PC-9 (cell line): ENCODE results near the gene TNFAIP3. TPM values are rescaled to one million over a fixed set of nuclear protein-coding genes. Genes with fewer than 3 reads are reported as not detected.

Source experiments
- BruUV-seq: library from RNA; stranded (reverse); fragments of 400-500 nt; replicated peaks from 2 replicates; lab custom pipeline; 2021; lab: Mats Ljungman, UMichigan
- CTCF ChIA-PET: fragments of 300-600 bp; sonication (Branson Sonifier 250); formaldehyde crosslinking; loops from one replicate; lab custom pipeline; 2022; ENCODE audit warnings: antibody characterized with exemption; lab: Charles Lee
- POLR2A ChIA-PET: fragments of 300-600 bp; sonication (Branson Sonifier 250); formaldehyde crosslinking; loops from one replicate; lab custom pipeline; 2022; ENCODE audit warnings: antibody characterized with exemption; ENCODE audit not compliant: unreplicated experiment; lab: Charles Lee
- DNase-seq, 2 experiments: peaks; one replicate each; pipeline versions ENCODE4 v3.0.0 to v3.0.0-alpha.2; 2015 to 2022; ENCODE audit warnings: mixed read lengths in 1 of 2
- H2AFZ ChIP-seq: fragments of 200-600 bp; sonication (generic); 2 replicates; pipeline ENCODE4 v1.8.1; 2017; ENCODE audit warnings: antibody characterized with exemption
- H3F3A ChIP-seq: fragments of 200-600 bp; sonication (generic); 2 replicates; pipeline ENCODE4 v1.8.1; 2017; ENCODE audit warnings: antibody characterized with exemption, mild to moderate bottlenecking, low read depth; ENCODE audit not compliant: insufficient read depth
- H3K27ac ChIP-seq: fragments of 200-600 bp; sonication (generic); 2 replicates; pipeline ENCODE4 v1.6.1; 2016; ENCODE audit warnings: mixed run types
- H3K27me3 ChIP-seq: fragments of 200-600 bp; sonication (generic); 2 replicates; pipeline ENCODE4 v1.6.1; 2016; ENCODE audit warnings: low read depth, mixed run types; ENCODE audit not compliant: insufficient read depth
- H3K36me3 ChIP-seq: fragments of 200-600 bp; sonication (generic); 2 replicates; pipeline ENCODE4 v1.6.1; 2016; ENCODE audit warnings: low read depth, mixed run types
- H3K4me1 ChIP-seq: fragments of 200-600 bp; sonication (generic); replicated peaks from 2 replicates; pipeline ENCODE4 v1.6.1; 2016; ENCODE audit warnings: mixed run types; ENCODE audit not compliant: insufficient read depth
- H3K4me2 ChIP-seq: fragments of 200-600 bp; sonication (generic); 2 replicates; pipeline ENCODE4 v1.6.1; 2017; ENCODE audit warnings: mixed run types
- H3K4me3 ChIP-seq: fragments of 200-600 bp; sonication (generic); 2 replicates; pipeline ENCODE4 v1.6.1; 2016; ENCODE audit warnings: mixed run types
- H3K79me2 ChIP-seq: fragments of 200-600 bp; sonication (generic); 2 replicates; pipeline ENCODE4 v1.6.1; 2017; ENCODE audit warnings: low read depth, mixed run types
- H3K9me2 ChIP-seq: fragments of 200-600 bp; sonication (generic); 2 replicates; pipeline ENCODE4 v1.8.1; 2017; ENCODE audit warnings: mild to moderate bottlenecking; ENCODE audit not compliant: insufficient read depth
- H3K9me3 ChIP-seq: fragments of 200-600 bp; sonication (generic); 2 replicates; pipeline ENCODE4 v1.8.1; 2016; ENCODE audit warnings: low read depth; ENCODE audit not compliant: insufficient read depth
- H4K20me1 ChIP-seq: fragments of 200-600 bp; sonication (generic); 2 replicates; pipeline ENCODE4 v1.8.1; 2017; ENCODE audit not compliant: insufficient read depth
- EZH2 ChIP-seq: fragments of 200-600 bp; sonication (generic); IDR thresholded peaks from 2 replicates; pipeline ENCODE4 v1.8.0; 2017; ENCODE audit warnings: antibody characterized with exemption, low read depth
- intact Hi-C: fragments of 100-400 bp; cut with micrococcal nuclease; formaldehyde crosslinking; loops from one replicate; pipeline ENCODE4 v1.10.0; 2022; ENCODE audit not compliant: unreplicated experiment
- total RNA-seq: library from RNA; stranded (reverse); gene quantifications from 2 replicates; pipeline ENCODE4 v1.2.3, GENCODE V29; 2021
- TF ChIP-seq, protein P1 (sequence below): fragments of 200-600 bp; sonication (generic); conservative IDR thresholded peaks from 2 replicates; pipeline ENCODE4 v1.6.1; 2017; ENCODE audit warnings: mixed run types, antibody characterized with exemption, mild to moderate bottlenecking, moderate library complexity

Gene TNFAIP3
- total RNA-seq, 1 experiment from 2014 or later = 7.8 TPM

GRCh38 chr6:137856138-137856898 lies 10.7 kb upstream of the TNFAIP3 start:
- ChIA-PET POLR2A (no interaction called here), CTCF (no interaction called here)
- Histone ChIP-seq H3K27me3 (no peaks in the 10 kb centered on the region), H3K4me1 (peaks cover 40% of the 10 kb centered on the region), H3K27ac (no peak overlapping the region), H3K79me2 (no peaks in the 10 kb centered on the region), H3K9me3 (peaks cover 17% of the 10 kb centered on the region; the same call in 1 of the 2 replicates), H3F3A (peaks cover 29% of the 10 kb centered on the region; the same call in 1 of the 2 replicates), H3K4me3 (no peak overlapping the region), H3K4me2 (no peak overlapping the region), H2AFZ (no peak overlapping the region), H4K20me1 (no peaks in the 10 kb centered on the region), H3K36me3 (no peaks in the 10 kb centered on the region), H3K9me2 (no peaks in the 10 kb centered on the region; the same call in 1 of the 2 replicates)
- intact Hi-C loops = no loop called here
- BruUV-seq = no TSS peak
- DNase-seq = no peak
- no peak for TF ChIP-seq EZH2
- TF ChIP-seq, protein P1, sequence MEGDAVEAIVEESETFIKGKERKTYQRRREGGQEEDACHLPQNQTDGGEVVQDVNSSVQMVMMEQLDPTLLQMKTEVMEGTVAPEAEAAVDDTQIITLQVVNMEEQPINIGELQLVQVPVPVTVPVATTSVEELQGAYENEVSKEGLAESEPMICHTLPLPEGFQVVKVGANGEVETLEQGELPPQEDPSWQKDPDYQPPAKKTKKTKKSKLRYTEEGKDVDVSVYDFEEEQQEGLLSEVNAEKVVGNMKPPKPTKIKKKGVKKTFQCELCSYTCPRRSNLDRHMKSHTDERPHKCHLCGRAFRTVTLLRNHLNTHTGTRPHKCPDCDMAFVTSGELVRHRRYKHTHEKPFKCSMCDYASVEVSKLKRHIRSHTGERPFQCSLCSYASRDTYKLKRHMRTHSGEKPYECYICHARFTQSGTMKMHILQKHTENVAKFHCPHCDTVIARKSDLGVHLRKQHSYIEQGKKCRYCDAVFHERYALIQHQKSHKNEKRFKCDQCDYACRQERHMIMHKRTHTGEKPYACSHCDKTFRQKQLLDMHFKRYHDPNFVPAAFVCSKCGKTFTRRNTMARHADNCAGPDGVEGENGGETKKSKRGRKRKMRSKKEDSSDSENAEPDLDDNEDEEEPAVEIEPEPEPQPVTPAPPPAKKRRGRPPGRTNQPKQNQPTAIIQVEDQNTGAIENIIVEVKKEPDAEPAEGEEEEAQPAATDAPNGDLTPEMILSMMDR = no peak

DNA sequence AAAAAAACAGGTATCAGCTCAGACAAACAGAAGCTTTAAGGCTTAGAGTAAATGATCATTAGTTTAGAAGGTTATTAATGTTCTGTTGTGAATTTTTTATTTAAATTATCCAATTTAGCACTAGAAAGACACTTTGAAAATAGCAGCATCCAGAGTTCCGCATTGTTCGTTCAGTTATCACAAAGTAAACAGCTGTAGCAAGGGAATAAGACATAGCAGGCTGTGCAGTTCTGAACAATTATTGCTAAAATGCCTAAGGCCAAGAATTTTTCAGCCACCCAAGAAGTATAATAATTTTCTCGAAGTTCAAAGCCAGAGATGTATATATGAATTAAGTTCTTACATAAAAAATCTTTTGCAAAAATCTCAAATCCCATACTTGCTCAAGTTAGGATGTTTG lies 8.0 kb upstream of the TNFAIP3 start:
- TF ChIP-seq, protein P1 = no peak
- no peak for TF ChIP-seq EZH2
- no peak for DNase-seq
- H3K27me3 ChIP-seq = no peaks in the 10 kb centered on the region
- peaks cover 13% of the 10 kb centered on the region for H3K4me1 ChIP-seq
- peaks cover 5% of the 10 kb centered on the region; the same call in 1 of the 2 replicates for H3F3A ChIP-seq
- H3K4me2 ChIP-seq = no peak overlapping the region
- no TSS peak for BruUV-seq
- H3K9me2 ChIP-seq = no peaks in the 10 kb centered on the region; the same call in 1 of the 2 replicates
- no peak overlapping the region for H3K27ac ChIP-seq
- CTCF ChIA-PET = no interaction called here
- H3K36me3 ChIP-seq = no peaks in the 10 kb centered on the region
- POLR2A ChIA-PET = no interaction called here
- H3K4me3 ChIP-seq = no peak overlapping the region
- intact Hi-C loops = no loop called here
- H4K20me1 ChIP-seq = no peaks in the 10 kb centered on the region
- H3K79me2 ChIP-seq = no peaks in the 10 kb centered on the region
- H3K9me3 ChIP-seq = peaks cover 17% of the 10 kb centered on the region; the same call in 1 of the 2 replicates
- no peak overlapping the region for H2AFZ ChIP-seq

DNA sequence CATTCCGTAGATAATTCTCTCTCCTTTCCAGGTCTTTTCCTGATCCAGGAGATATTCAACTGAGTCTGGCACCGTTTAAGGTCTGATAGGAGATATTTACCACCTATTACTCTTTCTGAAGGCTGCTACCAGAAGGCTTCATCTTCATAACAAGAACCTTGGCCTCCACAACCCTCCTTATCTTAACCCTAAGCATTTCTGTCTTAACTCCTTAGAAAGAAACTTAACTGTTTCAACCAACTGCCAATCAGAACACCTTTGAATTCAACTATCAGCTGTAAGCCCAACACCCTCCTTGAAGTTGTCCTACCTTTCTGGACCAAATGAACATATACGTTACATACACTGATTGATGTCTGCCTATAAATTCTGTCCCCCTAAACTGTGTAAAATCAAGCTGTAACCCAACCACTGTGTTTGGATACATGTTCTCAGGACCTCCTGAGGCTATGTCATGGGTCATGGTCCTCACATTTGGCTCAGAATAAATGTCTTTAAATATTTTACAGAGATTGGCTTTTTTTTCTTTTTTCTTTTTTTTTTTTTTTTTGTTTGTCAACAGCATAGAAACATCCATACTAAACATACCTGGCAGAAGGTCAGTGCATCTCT lies 6.6 kb upstream of the TNFAIP3 start:
- Histone ChIP-seq H3K4me1 (peaks cover 16% of the 10 kb centered on the region), H3K9me2 (no peaks in the 10 kb centered on the region; the same call in 1 of the 2 replicates), H3K4me2 (no peak overlapping the region), H2AFZ (no peak overlapping the region), H3K79me2 (no peaks in the 10 kb centered on the region), H3K36me3 (no peaks in the 10 kb centered on the region), H3F3A (no peaks in the 10 kb centered on the region; the same call in 1 of the 2 replicates), H4K20me1 (no peaks in the 10 kb centered on the region), H3K4me3 (no peak overlapping the region), H3K9me3 (peaks cover 10% of the 10 kb centered on the region; the same call in 1 of the 2 replicates), H3K27ac (no peak overlapping the region), H3K27me3 (no peaks in the 10 kb centered on the region)
- intact Hi-C loops = no loop called here
- POLR2A ChIA-PET = no interaction called here
- CTCF ChIA-PET = interaction anchor here (0.7 kb wide), 1 partner anchor 12 kb away, joined by 3 read pairs; no protein-coding TSS in a partner anchor
- no peak for DNase-seq
- no TSS peak for BruUV-seq
- TF ChIP-seq, protein P1 = no peak
- TF ChIP-seq EZH2 = no peak
